Spinal cord (tissue), 10 donors: ENCODE results near the gene C1QTNF8. TPM values are rescaled to one million over a fixed set of nuclear protein-coding genes. Genes with fewer than 3 reads are reported as not detected.
"Not testable (repeated sequence)": the region's sequence is repeated elsewhere in the genome, so short reads cannot be mapped to it uniquely, and the experiment has no call there.

Experiments used
- DNase-seq, 6 donors: peaks; one replicate each; pipeline versions ENCODE4 v3.0.0 to v3.0.0-alpha.2; 2013 to 2015; ENCODE audit warnings: low spot score in 6 of 6, low read depth in 4 of 6
- H3K27ac ChIP-seq: one replicate; pipeline ENCODE4 v1.5.1; 2013; ENCODE audit warnings: low read depth, low read length, control low read depth
- H3K27me3 ChIP-seq: one replicate; pipeline ENCODE4 v1.6.1; 2013; ENCODE audit warnings: low read length; ENCODE audit not compliant: control insufficient read depth, insufficient read depth
- H3K36me3 ChIP-seq: one replicate; pipeline ENCODE4 v1.6.1; 2013; ENCODE audit warnings: low read length; ENCODE audit not compliant: control insufficient read depth, insufficient read depth
- H3K4me1 ChIP-seq: one replicate; pipeline ENCODE4 v1.6.1; 2013; ENCODE audit warnings: low read length; ENCODE audit not compliant: control insufficient read depth, insufficient read depth
- H3K4me3 ChIP-seq: one replicate; pipeline ENCODE4 v1.5.1; 2013; ENCODE audit warnings: low read depth, low read length, control low read depth
- H3K9me3 ChIP-seq: one replicate; pipeline ENCODE4 v1.6.1; 2013; ENCODE audit warnings: low read length; ENCODE audit not compliant: control insufficient read depth, insufficient read depth
- WGBS: methylation state at CpG from one replicate; pipeline ENCODE4 v1.1.5; 2013; ENCODE audit warnings: missing lambda C conversion rate; ENCODE audit not compliant: insufficient coverage; 5-methylcytosine and 5-hydroxymethylcytosine counted together
- polyA plus RNA-seq, 2 donors: library from polyadenylated mRNA; unstranded; fragments of 120-200 nt; gene quantifications; one replicate each; pipeline ENCODE4 v1.2.1, GENCODE V29; 2013; ENCODE audit not compliant: insufficient read length in 2 of 2
- total RNA-seq, 2 donors: library from RNA; depleted of rRNA in 1 of 2; stranded (reverse); fragments of 120-200 nt in 1 of 2; fragments of >200 nt in 1 of 2; gene quantifications; one replicate each; pipeline versions ENCODE4 v1.2.3 to v1.2.4, GENCODE V29; 2013 to 2014
- donor health status: healthy.

The C1QTNF8 gene
- total and polyA plus RNA-seq, 4 donors, result 0.17 to 0.59 (median 0.24) TPM

- Histone ChIP-seq H3K27me3 (peaks cover 5% of the 10 kb centered on the region), H3K4me3 (peak overlapping the region; percentile 12), H3K9me3 (peaks cover 3% of the 10 kb centered on the region), H3K27ac (no peak overlapping the region), H3K36me3 (peaks cover 2% of the 10 kb centered on the region), H3K4me1 (peaks cover 35% of the 10 kb centered on the region)
- DNase-seq, result peak in 1 of 6 donors; percentile 49
- WGBS, result 42% methylated on average over 34 of the region's 38 CpGs
Observed at GRCh38 chr16:1089822-1090619, 6.0 kb downstream of the C1QTNF8 start.

- H3K27me3 ChIP-seq, result peaks cover 5% of the 10 kb centered on the region
- no peak overlapping the region for H3K27ac ChIP-seq
- no peaks in the 10 kb centered on the region for H3K36me3 ChIP-seq
- 46% methylated on average over 17 of the region's 17 CpGs for WGBS
- no peak overlapping the region for H3K4me3 ChIP-seq
- H3K9me3 ChIP-seq, result peaks cover 8% of the 10 kb centered on the region
- peaks cover 31% of the 10 kb centered on the region for H3K4me1 ChIP-seq
- no peak for DNase-seq
Observed at GRCh38 chr16:1089439-1089821, 6.6 kb downstream of the C1QTNF8 start.

GRCh38 chr16:1088295-1089170 is 7.5 kb downstream of the C1QTNF8 start:
- DNase-seq, result no peak
- Histone ChIP-seq H3K27ac (no peak overlapping the region), H3K4me1 (peaks cover 31% of the 10 kb centered on the region), H3K9me3 (peaks cover 9% of the 10 kb centered on the region), H3K36me3 (no peaks in the 10 kb centered on the region), H3K27me3 (peaks cover 5% of the 10 kb centered on the region), H3K4me3 (no peak overlapping the region)
- 82% methylated on average over 40 of the region's 40 CpGs for WGBS

- not testable (repeated sequence) for H3K9me3 ChIP-seq, DNase-seq, H3K27me3 ChIP-seq, H3K36me3 ChIP-seq, H3K27ac ChIP-seq, H3K4me3 ChIP-seq
- 100% methylated on average over 1 of the region's 10 CpGs for WGBS
- peaks cover 40% of the 10 kb centered on the region for H3K4me1 ChIP-seq
Observed at GRCh38 chr16:1086443-1086842, 9.6 kb downstream of the C1QTNF8 start.

- Histone ChIP-seq H3K4me3 (no peak overlapping the region), H3K27ac (no peak overlapping the region), H3K27me3 (peaks cover 10% of the 10 kb centered on the region), H3K4me1 (peaks cover 31% of the 10 kb centered on the region), H3K36me3 (no peaks in the 10 kb centered on the region), H3K9me3 (peaks cover 9% of the 10 kb centered on the region)
- DNase-seq, result no peak
- 78% methylated on average over 5 of the region's 6 CpGs for WGBS
Observed at GRCh38 chr16:1084971-1085370, 11.1 kb downstream of the C1QTNF8 start.

- Histone ChIP-seq H3K36me3 (no peaks in the 10 kb centered on the region), H3K9me3 (peaks cover 9% of the 10 kb centered on the region), H3K27me3 (peaks cover 6% of the 10 kb centered on the region), H3K27ac (no peak overlapping the region), H3K4me3 (no peak overlapping the region), H3K4me1 (peaks cover 21% of the 10 kb centered on the region)
- no peak for DNase-seq
- 57% methylated on average over 26 of the region's 34 CpGs for WGBS
Observed at GRCh38 chr16:1082952-1083675, 12.9 kb downstream of the C1QTNF8 start.

- DNase-seq, result no peak
- H3K27me3 ChIP-seq, result peaks cover 6% of the 10 kb centered on the region
- no peak overlapping the region for H3K4me3 ChIP-seq
- H3K9me3 ChIP-seq, result peaks cover 9% of the 10 kb centered on the region
- no peak overlapping the region for H3K27ac ChIP-seq
- H3K4me1 ChIP-seq, result peaks cover 23% of the 10 kb centered on the region
- WGBS, result 77% methylated on average over 21 of the region's 21 CpGs
- H3K36me3 ChIP-seq, result no peaks in the 10 kb centered on the region
Observed at GRCh38 chr16:1082266-1082951, 13.6 kb downstream of the C1QTNF8 start.

- H3K4me1 ChIP-seq, result peaks cover 26% of the 10 kb centered on the region
- H3K9me3 ChIP-seq, result peaks cover 9% of the 10 kb centered on the region
- whole genome bisulfite sequencing, result 71% methylated on average over 22 of the region's 22 CpGs
- no peak overlapping the region for H3K27ac ChIP-seq
- H3K4me3 ChIP-seq, result no peak overlapping the region
- no peak for DNase-seq
- no peaks in the 10 kb centered on the region for H3K36me3 ChIP-seq
- peaks cover 11% of the 10 kb centered on the region for H3K27me3 ChIP-seq
Observed at GRCh38 chr16:1081734-1082265, 14.2 kb downstream of the C1QTNF8 start.
